Brain microvascular endothelial cell (primary cell): Measurements from ENCODE around the gene AP3B1.

Experiments used
- DNase-seq: peaks from one replicate; pipeline ENCODE4 v3.0.0-alpha.2; 2020
- H3K27ac ChIP-seq: fragments of 250-450 bp; sonication (Bioruptor Pico); 2 replicates; pipeline ENCODE4 v1.5.1; 2020; ENCODE audit warnings: mild to moderate bottlenecking, moderate library complexity
- H3K27me3 ChIP-seq: fragments of 250-450 bp; sonication (Bioruptor Pico); replicated peaks from 2 replicates; pipeline ENCODE4 v1.5.1; 2020; ENCODE audit warnings: mild to moderate bottlenecking
- H3K36me3 ChIP-seq: fragments of 250-450 bp; sonication (Bioruptor Pico); replicated peaks from 2 replicates; pipeline ENCODE4 v1.5.1; 2020; ENCODE audit warnings: mild to moderate bottlenecking
- H3K4me3 ChIP-seq: 2 replicates; pipeline ENCODE4 v1.5.1; 2011; ENCODE audit warnings: low read depth, mild to moderate bottlenecking, control low read depth, low read length, moderate library complexity
- CTCF ChIP-seq: IDR thresholded peaks from 2 replicates; pipeline ENCODE4 v1.5.1; 2011; ENCODE audit warnings: low read depth, mild to moderate bottlenecking, moderate library complexity, low read length, control low read depth, inconsistent platforms; ENCODE audit errors: missing control alignments
- in situ Hi-C: cut with HindIII; loops from 2 replicates; pipeline ENCODE4 v1.10.0; 2017; ENCODE audit warnings: low sequenced_read_pairs, low pct_ligation_motif_present

Gene AP3B1

GRCh38 chr5:78103232-78103918 lies 191.1 kb downstream of the AP3B1 start:
- no peak for TF ChIP-seq CTCF

GRCh38 chr5:78102500-78102899 lies 192.0 kb downstream of the AP3B1 start:
- H3K27ac ChIP-seq, result no peak overlapping the region
- no peak for TF ChIP-seq CTCF
- in situ Hi-C loops, result no loop called here
- H3K36me3 ChIP-seq, result peaks cover 12% of the 10 kb centered on the region
- no peak overlapping the region for H3K4me3 ChIP-seq
- no peaks in the 10 kb centered on the region for H3K27me3 ChIP-seq
- no peak for DNase-seq

More at GRCh38 chr5:78103232-78103918, 191.1 kb downstream of the AP3B1 start:
- no peaks in the 10 kb centered on the region for H3K27me3 ChIP-seq
- DNase-seq, result no peak
- in situ Hi-C loops, result no loop called here
- H3K27ac ChIP-seq, result no peak overlapping the region
- no peak overlapping the region for H3K4me3 ChIP-seq
- peaks cover 12% of the 10 kb centered on the region for H3K36me3 ChIP-seq

- peaks cover 12% of the 10 kb centered on the region for H3K36me3 ChIP-seq
- H3K27me3 ChIP-seq, result no peaks in the 10 kb centered on the region
- in situ Hi-C loops, result no loop called here
- no peak for TF ChIP-seq CTCF
- no peak for DNase-seq
- no peak overlapping the region for H3K27ac ChIP-seq
- no peak overlapping the region for H3K4me3 ChIP-seq
Observed at GRCh38 chr5:78095125-78095524, 199.4 kb downstream of the AP3B1 start.

GRCh38 chr5:78090002-78090401 lies 204.5 kb downstream of the AP3B1 start:
- in situ Hi-C loops, result no loop called here
- no peak for DNase-seq
- Histone ChIP-seq H3K27ac (no peak overlapping the region), H3K4me3 (no peak overlapping the region), H3K36me3 (no peaks in the 10 kb centered on the region), H3K27me3 (no peaks in the 10 kb centered on the region)
- TF ChIP-seq CTCF, result no peak

GRCh38 chr5:78078858-78079257 lies 215.6 kb downstream of the AP3B1 start:
- Histone ChIP-seq H3K4me3 (no peak overlapping the region), H3K27me3 (no peaks in the 10 kb centered on the region), H3K36me3 (no peaks in the 10 kb centered on the region), H3K27ac (no peak overlapping the region)
- in situ Hi-C loops, result no loop called here
- no peak for TF ChIP-seq CTCF
- no peak for DNase-seq
